GM12864 (cell line): ENCODE results near the gene USP20.
"Not testable (repeated sequence)": the region's sequence is repeated elsewhere in the genome, so short reads cannot be mapped to it uniquely, and the experiment has no call there.

Experiments
- DNase-seq: peaks from one replicate; pipeline ENCODE4 v3.0.0-alpha.2; 2011; ENCODE audit warnings: low read depth
- H3K4me3 ChIP-seq: 2 replicates; pipeline ENCODE4 v1.5.1; 2011; ENCODE audit warnings: mild to moderate bottlenecking, low read depth, low read length, control low read depth
- TF ChIP-seq, protein P1 (sequence below): IDR thresholded peaks from 2 replicates; pipeline ENCODE4 v1.5.1; 2011; ENCODE audit warnings: low read depth, mild to moderate bottlenecking, moderate library complexity, low read length, control low read depth, inconsistent platforms; ENCODE audit errors: missing control alignments

Gene USP20

DNA sequence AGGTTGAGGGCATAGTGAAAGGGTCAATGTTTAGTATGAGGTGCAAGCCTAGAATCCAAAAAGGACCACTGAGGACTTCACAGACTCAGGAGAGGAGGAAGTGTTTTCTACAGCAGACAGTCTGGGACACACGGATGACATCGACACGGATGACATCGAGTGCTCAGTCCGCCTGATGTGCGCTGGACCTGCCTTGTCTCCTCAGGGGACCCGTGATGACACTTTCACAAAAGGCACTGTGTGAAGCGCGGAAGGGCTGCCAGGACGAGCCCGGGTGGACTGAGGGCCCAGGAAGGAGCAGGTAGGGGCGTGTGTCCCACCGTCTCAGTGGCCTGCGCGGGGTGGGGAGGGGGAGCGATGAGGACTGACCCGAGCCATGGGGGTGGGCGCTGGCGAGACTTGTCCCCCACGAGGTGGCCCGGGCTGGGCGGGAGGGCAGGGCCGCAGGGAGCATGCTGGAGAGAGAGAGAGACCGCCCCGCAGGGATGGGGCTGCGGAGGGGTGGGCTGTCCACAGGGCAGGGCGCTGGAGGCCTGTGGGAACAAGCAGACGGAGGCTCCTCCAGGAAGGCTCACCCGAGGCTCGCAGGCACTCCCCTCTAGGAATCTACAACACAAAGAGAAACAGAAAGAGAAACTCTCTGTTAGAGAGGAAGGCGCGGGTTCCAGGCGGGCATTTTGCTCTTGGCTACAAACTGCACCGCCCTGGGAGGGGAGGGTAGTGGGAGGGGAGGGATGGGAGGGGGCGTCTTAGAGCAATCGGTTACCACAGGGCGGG is 54.9 kb downstream of the USP20 start:
- DNase-seq = peak; percentile 70
- H3K4me3 ChIP-seq = no peak overlapping the region
- TF ChIP-seq, protein P1, sequence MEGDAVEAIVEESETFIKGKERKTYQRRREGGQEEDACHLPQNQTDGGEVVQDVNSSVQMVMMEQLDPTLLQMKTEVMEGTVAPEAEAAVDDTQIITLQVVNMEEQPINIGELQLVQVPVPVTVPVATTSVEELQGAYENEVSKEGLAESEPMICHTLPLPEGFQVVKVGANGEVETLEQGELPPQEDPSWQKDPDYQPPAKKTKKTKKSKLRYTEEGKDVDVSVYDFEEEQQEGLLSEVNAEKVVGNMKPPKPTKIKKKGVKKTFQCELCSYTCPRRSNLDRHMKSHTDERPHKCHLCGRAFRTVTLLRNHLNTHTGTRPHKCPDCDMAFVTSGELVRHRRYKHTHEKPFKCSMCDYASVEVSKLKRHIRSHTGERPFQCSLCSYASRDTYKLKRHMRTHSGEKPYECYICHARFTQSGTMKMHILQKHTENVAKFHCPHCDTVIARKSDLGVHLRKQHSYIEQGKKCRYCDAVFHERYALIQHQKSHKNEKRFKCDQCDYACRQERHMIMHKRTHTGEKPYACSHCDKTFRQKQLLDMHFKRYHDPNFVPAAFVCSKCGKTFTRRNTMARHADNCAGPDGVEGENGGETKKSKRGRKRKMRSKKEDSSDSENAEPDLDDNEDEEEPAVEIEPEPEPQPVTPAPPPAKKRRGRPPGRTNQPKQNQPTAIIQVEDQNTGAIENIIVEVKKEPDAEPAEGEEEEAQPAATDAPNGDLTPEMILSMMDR = no peak

DNA sequence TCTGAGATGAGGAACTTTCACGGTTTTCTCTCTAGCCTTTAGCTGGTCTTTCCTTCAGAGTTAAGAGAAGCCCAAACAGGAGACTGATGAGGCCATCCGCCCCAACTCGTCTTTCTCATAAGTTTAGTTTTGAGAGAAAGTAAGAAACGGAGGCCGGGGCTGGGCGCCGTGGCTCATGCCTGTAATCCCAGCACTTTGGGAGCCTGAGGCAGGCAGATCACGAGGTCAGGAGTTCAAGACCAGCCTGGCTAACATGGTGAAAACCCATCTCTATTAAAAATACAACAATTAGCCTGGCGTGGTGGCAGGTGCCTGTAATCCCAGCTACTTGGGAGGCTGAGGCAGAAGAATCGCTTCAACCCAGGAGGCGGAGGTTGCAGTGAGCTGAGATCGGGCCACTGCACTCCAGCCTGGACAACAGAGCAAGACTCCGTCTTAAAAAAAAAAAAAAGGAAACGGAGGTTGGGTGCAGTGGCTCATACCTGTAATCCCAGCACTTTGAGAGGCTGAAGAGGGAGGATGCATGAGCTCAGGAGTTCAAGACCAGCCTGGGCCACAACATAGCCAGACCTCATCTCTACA is 55.6 kb downstream of the USP20 start:
- not testable (repeated sequence) for H3K4me3 ChIP-seq, DNase-seq

DNA sequence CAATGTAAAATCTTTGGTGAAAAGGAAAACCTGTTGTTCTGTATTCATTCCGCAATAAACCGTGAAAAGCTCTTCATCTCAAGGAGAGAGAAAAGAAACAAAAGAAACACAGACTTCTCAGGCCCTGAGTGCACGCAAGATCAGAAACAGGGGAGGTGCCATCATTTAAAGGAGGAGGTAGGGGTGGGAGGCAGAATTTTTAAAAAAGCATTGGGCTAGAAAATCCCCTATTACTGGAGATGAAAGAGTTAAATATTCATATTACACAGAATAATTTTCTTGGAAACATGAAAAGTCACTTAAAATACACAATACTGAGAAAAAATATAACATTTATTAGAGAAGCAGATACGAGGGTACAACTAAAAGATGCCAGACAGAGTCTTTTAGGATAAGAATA is 56.3 kb downstream of the USP20 start:
- H3K4me3 ChIP-seq = no peak overlapping the region
- no peak for DNase-seq

DNA sequence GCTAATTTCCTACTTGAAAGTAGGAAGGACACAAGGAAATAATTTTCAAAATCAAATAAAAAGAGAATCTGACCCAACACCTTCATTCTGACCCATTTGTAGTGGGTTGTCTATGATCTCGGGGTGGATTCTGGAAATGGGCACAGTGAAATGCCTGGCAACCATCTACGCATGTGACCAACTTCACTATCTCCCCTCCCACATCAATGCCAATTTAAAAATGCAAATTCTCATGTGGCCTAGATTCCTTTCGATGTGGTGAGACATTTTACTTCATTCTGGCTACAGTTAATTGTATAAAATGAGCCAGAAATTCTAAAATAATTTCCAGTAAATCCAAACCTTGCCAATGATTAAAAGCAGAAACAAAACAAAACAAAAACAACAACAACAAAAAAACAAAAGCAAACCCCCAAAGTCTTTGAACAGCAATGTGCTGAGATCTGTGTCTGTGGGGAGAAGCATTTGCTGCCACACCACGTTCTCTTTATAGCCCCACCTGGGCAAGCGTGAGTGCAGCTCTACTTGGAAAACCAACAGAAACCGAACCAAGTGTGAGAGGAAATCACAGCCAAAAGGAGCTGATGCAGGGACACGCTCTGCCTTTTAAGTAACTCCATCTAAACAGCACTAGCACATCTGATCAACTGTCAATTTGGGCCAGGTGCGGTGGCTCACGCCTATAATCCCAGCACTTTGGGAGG is 59.0 kb downstream of the USP20 start:
- TF ChIP-seq, protein P1 = no peak
- no peak for DNase-seq
- no peak overlapping the region for H3K4me3 ChIP-seq

More for the DNA sequence above, 56.3 kb downstream of the USP20 start:
- TF ChIP-seq, protein P1 = no peak

DNA sequence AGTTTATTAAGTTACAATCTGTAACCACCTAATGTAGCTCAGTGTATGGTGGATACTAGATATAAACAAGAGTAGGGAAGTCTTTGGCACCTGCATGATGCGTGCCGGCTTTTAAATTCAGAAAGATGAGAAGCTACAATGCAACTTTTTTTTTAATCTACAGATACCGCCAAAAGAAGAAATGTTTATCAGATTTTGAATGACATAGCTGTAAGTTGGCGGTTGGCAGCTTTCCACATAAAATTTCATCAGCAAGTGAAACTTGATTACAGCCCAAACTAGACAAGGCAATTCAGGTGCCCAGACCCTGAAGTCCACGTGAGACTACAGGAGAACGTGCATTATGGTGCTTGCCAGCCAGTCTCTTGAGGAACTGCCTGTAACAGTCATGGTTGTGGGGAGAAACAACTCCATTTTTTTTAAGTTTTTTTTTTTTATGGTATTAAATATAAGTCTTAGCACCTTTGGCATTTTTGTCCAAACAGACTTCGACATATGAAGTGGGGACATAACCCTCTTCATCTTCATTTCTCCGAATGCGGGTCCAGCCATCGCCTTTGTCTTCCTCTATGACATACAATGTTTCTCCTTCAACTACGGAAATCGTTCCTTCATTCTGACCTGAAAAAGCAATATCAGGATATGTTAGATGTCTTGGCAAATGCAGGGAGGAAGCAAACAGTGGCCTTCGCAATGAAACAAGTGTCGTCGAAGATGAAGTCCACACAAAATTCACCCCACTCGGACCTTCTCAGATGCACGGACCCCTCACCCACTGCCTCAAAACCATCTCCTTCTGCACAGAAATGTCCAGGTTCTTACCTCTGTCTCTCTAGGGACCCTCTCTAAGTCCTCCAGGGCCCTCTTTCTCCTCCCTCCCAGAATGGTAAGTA is 60.4 kb downstream of the USP20 start:
- TF ChIP-seq, protein P1 = no peak
- DNase-seq = no peak
- no peak overlapping the region for H3K4me3 ChIP-seq

DNA sequence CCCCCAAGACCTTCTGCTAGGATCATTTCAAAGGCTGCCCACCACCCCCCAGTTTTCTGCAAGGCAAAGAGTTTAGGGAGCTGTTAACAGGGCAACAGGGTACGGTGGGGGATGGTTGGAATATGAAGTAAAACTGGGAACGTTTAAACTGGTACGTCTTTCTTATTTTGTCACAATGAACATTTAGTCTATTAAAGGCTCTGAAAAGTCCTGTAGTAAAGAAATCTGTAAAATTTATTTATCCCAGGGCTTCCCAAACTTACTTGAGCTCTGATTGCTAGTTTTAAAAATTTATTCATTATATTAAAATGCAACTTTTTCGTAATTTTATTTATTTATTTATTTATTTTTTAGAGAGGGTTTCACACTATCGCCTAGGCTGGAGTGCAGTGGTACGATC is 62.0 kb downstream of the USP20 start:
- TF ChIP-seq, protein P1 = no peak
- H3K4me3 ChIP-seq = no peak overlapping the region
- DNase-seq = no peak

DNA sequence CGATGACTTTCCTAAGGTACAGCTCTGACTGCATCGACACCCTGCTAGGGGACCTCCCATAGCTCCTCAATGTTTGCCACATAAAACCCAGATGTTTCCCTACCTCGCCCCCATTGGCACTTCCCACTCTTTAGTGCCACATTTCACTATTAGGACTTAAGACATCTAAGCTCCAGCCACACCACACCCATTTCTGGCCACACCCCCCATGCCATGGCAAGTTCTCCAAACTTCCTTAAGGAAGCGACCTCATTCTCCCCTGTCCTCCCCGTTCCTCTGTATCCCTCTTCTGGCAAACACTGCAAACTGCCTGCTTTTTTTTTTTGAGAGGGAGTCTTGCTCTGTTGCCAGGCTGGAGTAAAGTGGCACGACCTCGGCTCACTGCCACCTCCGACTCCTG is 62.9 kb downstream of the USP20 start:
- H3K4me3 ChIP-seq = no peak overlapping the region
- DNase-seq = no peak
- TF ChIP-seq, protein P1 = no peak
